GM19438 (cell line): ENCODE results near the gene MUC7.

ENCODE experiments used
- ATAC-seq: cut with Tn5 transposase; IDR thresholded peaks from one replicate; pipeline ENCODE4 v1.9.1; 2021; ENCODE audit warnings: low read depth; ENCODE audit not compliant: unreplicated experiment

Gene MUC7

DNA sequence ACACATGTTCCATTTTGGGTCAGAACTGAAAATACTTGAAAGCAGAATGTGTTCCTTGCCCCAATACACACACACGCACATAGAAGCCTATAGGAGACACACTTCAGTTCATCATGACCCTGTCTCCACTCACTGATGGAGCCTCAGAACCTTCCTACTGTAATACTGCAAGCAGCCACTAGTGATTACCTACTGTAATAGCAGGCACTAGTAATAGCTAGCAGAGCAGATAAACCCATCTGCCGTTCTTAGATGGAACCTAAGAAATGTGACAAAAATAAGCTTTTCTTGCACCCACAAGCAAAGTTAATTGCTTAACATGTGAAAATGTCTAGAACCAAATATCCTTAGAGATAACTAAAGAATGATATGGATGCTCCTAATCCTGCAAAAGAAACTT is 60.0 kb downstream of the MUC7 start:
- ATAC-seq, result peak; percentile 76
